Prostate gland (tissue), 2 donors: Measurements from ENCODE around the gene DLGAP1.

Experiments
- POLR2AphosphoS5 ChIP-seq: sonication (generic); formaldehyde crosslinking; IDR thresholded peaks from one replicate; pipeline ENCODE4 v1.6.1; 2017; ENCODE audit warnings: antibody characterized with exemption
- TF ChIP-seq, protein P1 (sequence below), 4 experiments: fragments of 200-600 bp in 2 of 4; fragments of 450-650 bp in 2 of 4; sonication (generic) in 2 of 4; IDR thresholded peaks; 1 replicate in 3 of 4; 2 replicates in 1 of 4; pipeline ENCODE4 v1.5.1; 2016 to 2019; ENCODE audit warnings: antibody characterized with exemption in 4 of 4, mild to moderate bottlenecking in 2 of 4, moderate library complexity in 2 of 4

DNA sequence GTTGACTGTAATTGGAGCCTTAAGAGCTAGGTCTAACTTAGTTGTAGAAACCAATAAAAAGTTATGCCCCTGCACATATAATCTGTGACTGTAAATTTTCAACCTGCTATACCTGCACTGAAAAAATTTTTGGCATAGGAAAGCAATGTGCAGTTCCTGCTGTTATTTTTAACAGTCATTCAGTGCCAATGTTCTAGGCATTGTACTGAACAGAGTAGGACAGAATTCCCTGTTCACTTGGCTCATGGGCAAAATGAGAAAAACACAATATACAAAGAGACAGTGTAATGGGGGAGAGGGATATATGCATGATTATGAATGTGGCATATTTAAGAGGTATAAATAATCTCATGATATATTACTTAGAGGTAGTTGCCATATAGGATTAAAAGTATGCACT lies 547.2 kb downstream of the DLGAP1 start:
- TF ChIP-seq POLR2AphosphoS5, result no peak
- TF ChIP-seq, protein P1, sequence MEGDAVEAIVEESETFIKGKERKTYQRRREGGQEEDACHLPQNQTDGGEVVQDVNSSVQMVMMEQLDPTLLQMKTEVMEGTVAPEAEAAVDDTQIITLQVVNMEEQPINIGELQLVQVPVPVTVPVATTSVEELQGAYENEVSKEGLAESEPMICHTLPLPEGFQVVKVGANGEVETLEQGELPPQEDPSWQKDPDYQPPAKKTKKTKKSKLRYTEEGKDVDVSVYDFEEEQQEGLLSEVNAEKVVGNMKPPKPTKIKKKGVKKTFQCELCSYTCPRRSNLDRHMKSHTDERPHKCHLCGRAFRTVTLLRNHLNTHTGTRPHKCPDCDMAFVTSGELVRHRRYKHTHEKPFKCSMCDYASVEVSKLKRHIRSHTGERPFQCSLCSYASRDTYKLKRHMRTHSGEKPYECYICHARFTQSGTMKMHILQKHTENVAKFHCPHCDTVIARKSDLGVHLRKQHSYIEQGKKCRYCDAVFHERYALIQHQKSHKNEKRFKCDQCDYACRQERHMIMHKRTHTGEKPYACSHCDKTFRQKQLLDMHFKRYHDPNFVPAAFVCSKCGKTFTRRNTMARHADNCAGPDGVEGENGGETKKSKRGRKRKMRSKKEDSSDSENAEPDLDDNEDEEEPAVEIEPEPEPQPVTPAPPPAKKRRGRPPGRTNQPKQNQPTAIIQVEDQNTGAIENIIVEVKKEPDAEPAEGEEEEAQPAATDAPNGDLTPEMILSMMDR (IDR thresholded peaks at IDR 0.05), result no peak
